IMR-90 (cell line): Measurements from ENCODE around the gene SLC15A2. TPM values are rescaled to one million over a fixed set of nuclear protein-coding genes. Genes with fewer than 3 reads are reported as not detected.

ENCODE experiments used
- ATAC-seq: fragments of 200-7000 bp; cut with Tn5 transposase; 2 replicates; pipeline ENCODE4 v1.9.1; 2020; ENCODE audit warnings: low read depth, mild to moderate bottlenecking, moderate library complexity
- BruUV-seq: library from RNA; stranded (reverse); fragments of 400-500 nt; replicated peaks from 2 replicates; lab custom pipeline; 2021; lab: Mats Ljungman, UMichigan
- CTCF ChIA-PET: fragments of 300-600 bp; formaldehyde crosslinking; extraction: SDS; loops from one replicate; lab custom pipeline; 2021; ENCODE audit warnings: antibody characterized with exemption; lab: Yijun Ruan, JAX
- POLR2A ChIA-PET: fragments of 300-600 bp; sonication (Branson Sonifier 250); formaldehyde crosslinking; loops from one replicate; lab custom pipeline; 2022; ENCODE audit warnings: antibody characterized with exemption; ENCODE audit not compliant: unreplicated experiment; lab: Charles Lee
- DNase-seq: peaks from one replicate; pipeline ENCODE4 v3.0.0; 2013
- H2AFZ ChIP-seq: replicated peaks from 2 replicates; pipeline ENCODE3; 2013; ENCODE audit warnings: low read length, mild to moderate bottlenecking; ENCODE audit not compliant: poor library complexity
- H2AK5ac ChIP-seq: 2 replicates; pipeline ENCODE4 v1.6.1; 2013; ENCODE audit warnings: low read depth, low read length, inconsistent platforms
- H2AK9ac ChIP-seq: replicated peaks from 2 replicates; pipeline ENCODE3; 2013; ENCODE audit warnings: mild to moderate bottlenecking, low read depth, low read length, moderate library complexity; ENCODE audit not compliant: poor library complexity
- H2BK120ac ChIP-seq: 2 replicates; pipeline ENCODE4 v1.6.1; 2013; ENCODE audit warnings: low read depth, low read length, inconsistent platforms
- H2BK15ac ChIP-seq: 3 replicates; pipeline ENCODE4 v1.6.1; 2013; ENCODE audit warnings: low read depth, low read length, inconsistent platforms
- H2BK20ac ChIP-seq: 2 replicates; pipeline ENCODE4 v1.6.1; 2013; ENCODE audit warnings: low read depth, mild to moderate bottlenecking, inconsistent platforms, low read length, moderate library complexity
- H2BK5ac ChIP-seq: 2 replicates; pipeline ENCODE4 v1.6.1; 2013; ENCODE audit warnings: mild to moderate bottlenecking, low read depth, low read length, inconsistent platforms; ENCODE audit not compliant: poor library complexity, severe bottlenecking
- H3K14ac ChIP-seq: replicated peaks from 2 replicates; pipeline ENCODE4 v1.6.1; 2013; ENCODE audit warnings: low read depth, low read length, inconsistent platforms
- H3K18ac ChIP-seq: 2 replicates; pipeline ENCODE4 v1.6.1; 2013; ENCODE audit warnings: low read depth, low read length, control low read depth
- H3K23ac ChIP-seq: 2 replicates; pipeline ENCODE4 v1.6.1; 2013; ENCODE audit warnings: low read depth, low read length, inconsistent platforms
- H3K27ac ChIP-seq: 2 replicates; pipeline ENCODE4 v1.5.1; 2013; ENCODE audit warnings: mild to moderate bottlenecking, control low read depth, low read length; ENCODE audit not compliant: insufficient read depth
- H3K27me3 ChIP-seq: 2 replicates; pipeline ENCODE4 v1.6.1; 2013; ENCODE audit warnings: low read length; ENCODE audit not compliant: control insufficient read depth, insufficient read depth
- H3K36me3 ChIP-seq: 2 replicates; pipeline ENCODE4 v1.6.1; 2013; ENCODE audit warnings: low read length, mixed read lengths; ENCODE audit not compliant: control insufficient read depth, insufficient read depth
- H3K4ac ChIP-seq: 2 replicates; pipeline ENCODE4 v1.6.1; 2013; ENCODE audit warnings: low read depth, low read length, inconsistent platforms
- H3K4me1 ChIP-seq: 2 replicates; pipeline ENCODE4 v1.6.1; 2013; ENCODE audit warnings: low read length, mixed read lengths; ENCODE audit not compliant: control insufficient read depth, insufficient read depth
- H3K4me2 ChIP-seq: 2 replicates; pipeline ENCODE4 v1.6.1; 2013; ENCODE audit warnings: low read depth, mild to moderate bottlenecking, control low read depth, low read length, moderate library complexity
- H3K4me3 ChIP-seq: 2 replicates; pipeline ENCODE4 v1.5.1; 2013; ENCODE audit warnings: low read depth, mild to moderate bottlenecking, control low read depth, low read length, moderate library complexity; ENCODE audit not compliant: insufficient read depth
- H3K56ac ChIP-seq: 2 replicates; pipeline ENCODE4 v1.6.1; 2013; ENCODE audit warnings: low read length, inconsistent platforms; ENCODE audit not compliant: insufficient read depth; ENCODE audit errors: extremely low read depth
- H3K79me1 ChIP-seq, 2 experiments: 2 replicates each; pipeline ENCODE4 v1.6.1; 2013; ENCODE audit warnings: low read length in 2 of 2, inconsistent platforms in 1 of 2, low read depth in 1 of 2
- H3K9ac ChIP-seq: 2 replicates; pipeline ENCODE4 v1.6.1; 2013; ENCODE audit warnings: low read depth, low read length, control low read depth
- H3K9me1 ChIP-seq: 2 replicates; pipeline ENCODE4 v1.6.1; 2013; ENCODE audit warnings: low read length, inconsistent platforms; ENCODE audit not compliant: insufficient read depth
- H3K9me3 ChIP-seq: 2 replicates; pipeline ENCODE4 v1.6.1; 2013; ENCODE audit warnings: low read length; ENCODE audit not compliant: control insufficient read depth, insufficient read depth
- H4K20me1 ChIP-seq: 2 replicates; pipeline ENCODE4 v1.6.1; 2013; ENCODE audit warnings: low read length, inconsistent platforms; ENCODE audit not compliant: insufficient read depth
- H4K5ac ChIP-seq: 2 replicates; pipeline ENCODE4 v1.6.1; 2013; ENCODE audit warnings: mild to moderate bottlenecking, low read depth, low read length, control low read depth
- H4K8ac ChIP-seq, 2 experiments: 2 replicates each; pipeline ENCODE4 v1.6.1; 2013; ENCODE audit warnings: low read depth in 2 of 2, low read length in 2 of 2, control low read depth in 1 of 2, inconsistent platforms in 1 of 2
- H4K91ac ChIP-seq: 2 replicates; pipeline ENCODE4 v1.6.1; 2013; ENCODE audit warnings: low read depth, low read length, inconsistent platforms; ENCODE audit not compliant: insufficient read depth
- BHLHE40 ChIP-seq: fragments of 150-350 bp; IDR thresholded peaks from 2 replicates; pipeline ENCODE4 v1.6.1; 2016; ENCODE audit warnings: mild to moderate bottlenecking, low read depth, low read length
- CEBPB ChIP-seq: IDR thresholded peaks from 2 replicates; pipeline ENCODE4 v1.6.1; 2012; ENCODE audit warnings: low read depth, low read length, improper control_type of control experiment
- CHD1 ChIP-seq: IDR thresholded peaks from 2 replicates; pipeline ENCODE4 v1.6.1; 2012; ENCODE audit warnings: low read depth, low read length, improper control_type of control experiment
- MAFK ChIP-seq: IDR thresholded peaks from 2 replicates; pipeline ENCODE4 v1.6.1; 2012; ENCODE audit warnings: low read depth, low read length, improper control_type of control experiment
- MAZ ChIP-seq: IDR thresholded peaks from 2 replicates; pipeline ENCODE4 v1.6.1; 2012; ENCODE audit warnings: low read depth, mild to moderate bottlenecking, low read length, improper control_type of control experiment, moderate library complexity, borderline replicate concordance
- MXI1 ChIP-seq: IDR thresholded peaks from 2 replicates; pipeline ENCODE4 v1.6.1; 2012; ENCODE audit warnings: low read depth, mild to moderate bottlenecking, low read length, moderate library complexity, borderline replicate concordance
- NFE2L2 ChIP-seq: fragments of 150-350 bp; IDR thresholded peaks from 2 replicates; pipeline ENCODE4 v1.6.1; 2016; ENCODE audit warnings: low read depth, mild to moderate bottlenecking, low read length
- RCOR1 ChIP-seq: IDR thresholded peaks from 2 replicates; pipeline ENCODE4 v1.6.1; 2012; ENCODE audit warnings: mild to moderate bottlenecking, low read length, improper control_type of control experiment; ENCODE audit not compliant: insufficient replicate concordance
- SMC3 ChIP-seq: fragments of 150-350 bp; IDR thresholded peaks from 2 replicates; pipeline ENCODE4 v1.6.1; 2016; ENCODE audit warnings: low read depth, mild to moderate bottlenecking, antibody characterized with exemption, low read length, moderate library complexity
- USF2 ChIP-seq: fragments of 150-350 bp; IDR thresholded peaks from 2 replicates; pipeline ENCODE4 v1.6.1; 2017; ENCODE audit warnings: mild to moderate bottlenecking, antibody characterized with exemption, low read length, low read depth
- WGBS, 2 experiments: methylation state at CpG; one replicate each; pipeline versions ENCODE4 v1.1.5 to v1.1.7; 2013; ENCODE audit warnings: missing lambda C conversion rate in 2 of 2; ENCODE audit not compliant: insufficient read length in 1 of 2; ENCODE audit errors: extremely low coverage in 2 of 2; 5-methylcytosine and 5-hydroxymethylcytosine counted together
- dilution Hi-C: fragments of 300-500 bp; cut with HindIII; formaldehyde crosslinking; loops from one replicate; pipeline ENCODE4 v1.14.3; 2018; ENCODE audit warnings: low sequenced_read_pairs; ENCODE audit not compliant: unreplicated experiment
- in situ Hi-C: fragments of 300-500 bp; cut with MboI; formaldehyde crosslinking; loops from 3 replicates; pipeline ENCODE4 v1.14.3; 2019; ENCODE audit warnings: low sequenced_read_pairs, inconsistent platforms, mixed read lengths
- intact Hi-C: fragments of 100-400 bp; cut with micrococcal nuclease; formaldehyde crosslinking; loops from 2 replicates; pipeline ENCODE4 v1.10.0; 2022
- polyA plus RNA-seq, 3 experiments: library from polyadenylated mRNA; depleted of rRNA; stranded (reverse); fragments of >200 nt; gene quantifications; 2 replicates each; pipeline ENCODE4 v1.2.3, GENCODE V29; 2012; ENCODE audit warnings: low replicate concordance in 1 of 3
- total RNA-seq: library from RNA; depleted of rRNA; stranded (reverse); fragments of >200 nt; gene quantifications from 2 replicates; pipeline ENCODE4 v1.2.3, GENCODE V29; 2012
- TF ChIP-seq, protein P1 (sequence below): conservative IDR thresholded peaks from 2 replicates; pipeline ENCODE4 v1.5.1; 2012; ENCODE audit warnings: mild to moderate bottlenecking, low read depth, low read length, improper control_type of control experiment
- TF ChIP-seq, protein P2 (sequence below): fragments of 150-350 bp; IDR thresholded peaks from 2 replicates; pipeline ENCODE4 v1.6.1; 2016; ENCODE audit warnings: low read depth, mild to moderate bottlenecking, low read length, moderate library complexity, borderline replicate concordance

The SLC15A2 gene
- total and polyA plus RNA-seq, 2 of the 4 experiments (the other 2 are of a cell fraction), result 0.18 to 0.31 TPM

- H3K18ac ChIP-seq, result no peak overlapping the region
- no peak overlapping the region for H2BK20ac ChIP-seq
- H3K9me1 ChIP-seq, result no peaks in the 10 kb centered on the region
- in situ Hi-C loops (no loop called here), intact Hi-C loops (no loop called here), dilution Hi-C loops (no loop called here)
- no peak overlapping the region for H3K14ac ChIP-seq
- H3K9me3 ChIP-seq, result no peaks in the 10 kb centered on the region
- no peak overlapping the region for H2AK9ac ChIP-seq
- no peak overlapping the region for H2BK5ac ChIP-seq
- no TSS peak for BruUV-seq
- no peak overlapping the region for H4K5ac ChIP-seq
- H4K8ac ChIP-seq, result no peak overlapping the region
- no peak overlapping the region for H4K91ac ChIP-seq
- H3K4me3 ChIP-seq, result no peak overlapping the region
- ChIA-PET POLR2A (no interaction called here), CTCF (no interaction called here)
- no peak overlapping the region for H3K56ac ChIP-seq
- no peaks in the 10 kb centered on the region for H3K4me1 ChIP-seq
- H3K79me1 ChIP-seq, result no peaks in the 10 kb centered on the region
- no peak overlapping the region for H2AFZ ChIP-seq
- no peak overlapping the region for H3K4me2 ChIP-seq
- ATAC-seq (no peak), DNase-seq (peak; percentile 1)
- no peak overlapping the region for H3K23ac ChIP-seq
- H2AK5ac ChIP-seq, result no peak overlapping the region
- no peak overlapping the region for H2BK15ac ChIP-seq
- H3K36me3 ChIP-seq, result no peaks in the 10 kb centered on the region
- H3K27me3 ChIP-seq, result no peaks in the 10 kb centered on the region
- TF ChIP-seq CHD1 (no peak), MXI1 (no peak), MAZ (no peak), USF2 (no peak), BHLHE40 (no peak), MAFK (no peak), NFE2L2 (no peak), SMC3 (no peak), CEBPB (no peak), RCOR1 (no peak)
- TF ChIP-seq, protein P1, sequence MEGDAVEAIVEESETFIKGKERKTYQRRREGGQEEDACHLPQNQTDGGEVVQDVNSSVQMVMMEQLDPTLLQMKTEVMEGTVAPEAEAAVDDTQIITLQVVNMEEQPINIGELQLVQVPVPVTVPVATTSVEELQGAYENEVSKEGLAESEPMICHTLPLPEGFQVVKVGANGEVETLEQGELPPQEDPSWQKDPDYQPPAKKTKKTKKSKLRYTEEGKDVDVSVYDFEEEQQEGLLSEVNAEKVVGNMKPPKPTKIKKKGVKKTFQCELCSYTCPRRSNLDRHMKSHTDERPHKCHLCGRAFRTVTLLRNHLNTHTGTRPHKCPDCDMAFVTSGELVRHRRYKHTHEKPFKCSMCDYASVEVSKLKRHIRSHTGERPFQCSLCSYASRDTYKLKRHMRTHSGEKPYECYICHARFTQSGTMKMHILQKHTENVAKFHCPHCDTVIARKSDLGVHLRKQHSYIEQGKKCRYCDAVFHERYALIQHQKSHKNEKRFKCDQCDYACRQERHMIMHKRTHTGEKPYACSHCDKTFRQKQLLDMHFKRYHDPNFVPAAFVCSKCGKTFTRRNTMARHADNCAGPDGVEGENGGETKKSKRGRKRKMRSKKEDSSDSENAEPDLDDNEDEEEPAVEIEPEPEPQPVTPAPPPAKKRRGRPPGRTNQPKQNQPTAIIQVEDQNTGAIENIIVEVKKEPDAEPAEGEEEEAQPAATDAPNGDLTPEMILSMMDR, result no peak
- TF ChIP-seq, protein P2, sequence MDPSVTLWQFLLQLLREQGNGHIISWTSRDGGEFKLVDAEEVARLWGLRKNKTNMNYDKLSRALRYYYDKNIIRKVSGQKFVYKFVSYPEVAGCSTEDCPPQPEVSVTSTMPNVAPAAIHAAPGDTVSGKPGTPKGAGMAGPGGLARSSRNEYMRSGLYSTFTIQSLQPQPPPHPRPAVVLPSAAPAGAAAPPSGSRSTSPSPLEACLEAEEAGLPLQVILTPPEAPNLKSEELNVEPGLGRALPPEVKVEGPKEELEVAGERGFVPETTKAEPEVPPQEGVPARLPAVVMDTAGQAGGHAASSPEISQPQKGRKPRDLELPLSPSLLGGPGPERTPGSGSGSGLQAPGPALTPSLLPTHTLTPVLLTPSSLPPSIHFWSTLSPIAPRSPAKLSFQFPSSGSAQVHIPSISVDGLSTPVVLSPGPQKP, result no peak
- no peak overlapping the region for H3K27ac ChIP-seq
- no peak overlapping the region for H3K9ac ChIP-seq
- no peaks in the 10 kb centered on the region for H4K20me1 ChIP-seq
- WGBS, 2 experiments, result 82% methylated on average over 2 of the region's 2 CpGs; no CpG with 5 or more reads in 1 of the 2 experiments
- no peak overlapping the region for H3K4ac ChIP-seq
- H2BK120ac ChIP-seq, result no peak overlapping the region
These were observed 8.8 kb upstream of the SLC15A2 start for GRCh38 chr3:121885386-121885785.
